Coronary artery (tissue), 2 donors: Measurements from ENCODE around the gene FAM20C.

Experiments
- DNase-seq: peaks from one replicate; pipeline ENCODE4 v3.0.0-alpha.2; 2017; ENCODE audit warnings: low spot score
- H3K27ac ChIP-seq, 2 donors: fragments of 200-600 bp; sonication (generic); one replicate each; pipeline ENCODE4 v1.5.1; 2016 to 2019
- H3K4me3 ChIP-seq: fragments of 200-600 bp; sonication (generic); 2 replicates; pipeline ENCODE4 v1.5.1; 2016; ENCODE audit warnings: mild to moderate bottlenecking, moderate library complexity
- CTCF ChIP-seq: fragments of 200-600 bp; sonication (generic); IDR thresholded peaks from one replicate; pipeline ENCODE4 v1.5.1; 2019; ENCODE audit warnings: antibody characterized with exemption

FAM20C gene

DNA sequence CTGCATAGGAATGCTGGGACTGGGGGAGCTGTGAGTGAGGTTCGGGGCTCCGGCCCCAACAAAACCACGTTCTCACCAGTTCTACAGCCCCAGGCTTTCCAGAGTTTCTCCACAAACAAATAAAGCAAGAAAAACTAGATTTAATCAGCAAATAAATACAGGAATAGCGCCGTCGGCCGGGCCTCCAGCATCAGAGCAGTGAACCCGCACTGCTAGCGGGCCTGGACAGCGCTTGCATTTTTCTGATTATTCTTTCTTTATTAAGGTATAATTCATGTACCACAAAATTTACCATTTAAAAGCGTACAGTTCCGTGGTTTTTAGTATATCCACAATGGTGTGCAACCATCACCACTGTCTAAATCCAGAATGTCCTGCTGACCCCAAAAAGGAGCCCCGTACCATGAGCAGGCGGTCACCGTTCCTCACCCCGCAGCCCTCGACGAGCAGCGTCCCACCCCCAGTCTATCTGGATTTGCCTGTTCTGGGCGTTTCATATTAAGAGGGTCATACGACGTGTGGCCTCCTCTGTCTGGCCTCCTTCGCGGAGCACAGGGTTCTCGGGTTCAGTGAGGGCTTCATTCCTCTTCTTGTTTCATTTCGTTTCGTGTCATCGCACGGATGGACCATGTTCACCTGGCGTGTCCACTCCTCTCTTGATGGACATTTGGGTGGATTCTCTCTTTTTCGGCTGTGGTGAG, 62.1 kb downstream of the FAM20C start:
- no peak for DNase-seq
- no peak overlapping the region for H3K27ac ChIP-seq
- no peak for TF ChIP-seq CTCF
- H3K4me3 ChIP-seq = no peak overlapping the region

- no peak for DNase-seq
Measured at GRCh38 chr7:255038-255435, 62.7 kb downstream of the FAM20C start.

DNA sequence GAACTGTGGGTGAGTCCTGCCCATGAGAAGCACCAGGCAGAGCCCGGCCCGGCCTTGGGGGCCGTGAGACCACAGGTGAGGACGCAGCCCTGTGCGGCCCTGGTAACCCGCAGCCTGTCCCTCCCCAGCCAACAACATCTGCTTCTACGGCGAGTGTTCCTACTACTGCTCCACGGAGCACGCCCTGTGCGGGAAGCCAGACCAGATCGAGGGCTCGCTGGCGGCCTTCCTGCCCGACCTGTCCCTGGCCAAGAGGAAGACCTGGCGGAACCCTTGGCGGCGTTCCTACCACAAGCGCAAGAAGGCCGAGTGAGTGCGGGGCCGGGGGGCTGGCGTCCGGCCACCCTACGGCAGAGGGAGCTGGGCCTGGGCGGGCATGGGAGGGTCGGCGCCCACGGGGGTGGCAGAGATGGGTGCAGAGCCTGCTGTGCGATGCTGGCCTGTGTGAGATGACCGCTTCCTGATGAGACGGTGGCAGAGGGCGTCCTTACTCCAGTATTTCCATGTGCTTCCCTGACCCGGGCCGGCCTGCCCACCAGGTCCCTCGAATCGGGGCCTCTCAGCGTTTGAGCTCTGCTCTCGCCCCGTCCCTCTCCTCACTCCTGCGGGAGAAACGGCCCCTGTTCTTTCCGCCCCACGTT, 63.5 kb downstream of the FAM20C start:
- TF ChIP-seq CTCF = no peak
- Histone ChIP-seq H3K4me3 (no peak overlapping the region), H3K27ac (no peak overlapping the region)
- DNase-seq = no peak

More at GRCh38 chr7:255038-255435, 62.7 kb downstream of the FAM20C start:
- no peak for TF ChIP-seq CTCF
- Histone ChIP-seq H3K4me3 (no peak overlapping the region), H3K27ac (no peak overlapping the region)

DNA sequence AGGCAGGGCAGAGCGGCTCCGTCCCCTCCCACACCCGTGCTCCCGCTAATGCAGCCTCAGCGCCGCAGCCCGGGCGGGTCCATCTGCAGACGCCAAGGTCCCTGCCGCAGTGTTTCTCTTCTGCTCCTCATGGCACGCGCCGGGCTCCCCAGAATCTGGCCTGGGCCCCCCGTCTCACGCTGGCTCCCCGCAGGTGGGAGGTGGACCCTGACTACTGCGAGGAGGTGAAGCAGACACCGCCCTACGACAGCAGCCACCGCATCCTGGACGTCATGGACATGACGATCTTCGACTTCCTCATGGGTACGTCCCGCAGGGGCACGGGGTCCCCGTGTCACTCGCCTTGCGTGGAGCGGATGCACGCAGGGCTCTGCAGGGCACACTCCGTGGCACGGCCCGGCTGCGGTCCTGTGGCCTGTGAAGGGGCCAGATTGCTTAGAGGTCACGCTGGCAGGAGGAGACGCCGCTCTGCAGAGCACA, 64.1 kb downstream of the FAM20C start:
- no peak for DNase-seq
- Histone ChIP-seq H3K27ac (no peak overlapping the region), H3K4me3 (no peak overlapping the region)
- TF ChIP-seq CTCF = no peak

DNA sequence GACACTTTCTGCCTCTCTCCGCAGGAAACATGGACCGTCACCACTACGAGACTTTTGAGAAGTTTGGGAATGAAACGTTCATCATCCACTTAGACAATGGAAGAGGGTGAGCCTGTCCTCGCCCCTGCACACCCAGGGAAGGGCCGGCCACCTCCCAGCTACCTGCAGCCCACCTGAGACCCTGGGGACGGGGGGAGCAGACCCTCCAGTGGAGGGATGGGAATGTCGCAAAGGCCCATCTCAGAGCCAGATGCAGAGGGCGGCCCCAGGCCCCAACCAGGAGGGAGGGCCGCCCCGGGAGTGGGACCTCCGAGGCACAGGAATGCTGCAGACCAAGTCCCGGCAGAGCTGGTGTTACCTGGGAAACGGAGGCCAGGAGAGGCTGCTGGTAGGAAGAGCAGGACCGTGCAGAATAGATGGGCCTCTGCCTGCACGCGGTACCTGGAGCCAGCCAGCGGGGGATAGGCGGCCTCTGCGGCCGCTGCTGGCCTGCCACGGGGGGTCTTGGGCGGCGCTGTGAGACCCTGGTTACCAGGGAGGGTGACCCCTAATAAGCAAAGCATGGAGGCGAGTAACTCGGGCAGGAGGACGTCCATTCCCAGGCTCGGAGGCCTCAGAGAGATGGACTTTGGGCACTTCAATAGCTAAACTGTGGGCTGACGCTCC, 64.7 kb downstream of the FAM20C start:
- DNase-seq = no peak
- no peak for TF ChIP-seq CTCF
- no peak overlapping the region for H3K4me3 ChIP-seq
- no peak overlapping the region for H3K27ac ChIP-seq

DNA sequence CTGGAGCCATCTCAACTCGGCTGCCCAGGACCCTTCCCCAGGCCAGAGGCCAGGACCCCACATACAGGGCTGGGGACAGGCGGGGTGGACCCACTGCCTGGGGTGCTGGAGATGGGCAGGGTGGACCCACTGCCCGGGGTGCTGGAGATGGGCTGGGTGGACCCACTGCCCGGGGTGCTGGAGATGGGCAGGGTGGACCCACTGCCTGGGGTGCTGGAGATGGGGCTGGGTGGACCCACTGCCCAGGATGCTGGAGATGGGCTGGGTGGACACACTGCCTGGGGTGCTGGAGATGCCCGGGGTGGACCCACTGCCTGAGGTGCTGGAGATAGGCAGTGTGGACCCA, 65.2 kb downstream of the FAM20C start:
- Histone ChIP-seq H3K27ac (no peak overlapping the region), H3K4me3 (no peak overlapping the region)
- DNase-seq = no peak
- TF ChIP-seq CTCF = no peak
